Fibroblast of lung (primary cell): ENCODE measurements around the gene GJC2. TPM values are rescaled to one million over a fixed set of nuclear protein-coding genes. Genes with fewer than 3 reads are reported as not detected.
A peak's percentile ranks its signal among the peaks of the same experiment; 100 is the strongest.

ENCODE experiments used
- DNase-seq, 2 donors: peaks; one replicate each; pipeline versions ENCODE4 v3.0.0 to v3.0.0-alpha.2; 2010; ENCODE audit warnings: low read depth in 2 of 2
- H2AFZ ChIP-seq: 2 replicates; pipeline ENCODE4 v1.5.1; 2012; ENCODE audit warnings: low read length, control low read depth, inconsistent platforms
- H3K27ac ChIP-seq: 2 replicates; pipeline ENCODE4 v1.5.1; 2011; ENCODE audit warnings: low read length, control low read depth; ENCODE audit not compliant: insufficient read depth
- H3K27me3 ChIP-seq: 2 replicates; pipeline ENCODE4 v1.5.1; 2011; ENCODE audit warnings: mild to moderate bottlenecking, low read length; ENCODE audit not compliant: control insufficient read depth, insufficient read depth
- H3K36me3 ChIP-seq: 2 replicates; pipeline ENCODE4 v1.5.1; 2011; ENCODE audit warnings: low read length; ENCODE audit not compliant: control insufficient read depth, insufficient read depth
- H3K4me1 ChIP-seq: 2 replicates; pipeline ENCODE4 v1.5.1; 2011; ENCODE audit warnings: low read length; ENCODE audit not compliant: control insufficient read depth, insufficient read depth; ENCODE audit errors: extremely low read depth
- H3K4me2 ChIP-seq: 2 replicates; pipeline ENCODE4 v1.5.1; 2011; ENCODE audit warnings: low read length, control low read depth; ENCODE audit not compliant: insufficient read depth; ENCODE audit errors: extremely low read depth
- H3K4me3 ChIP-seq, 4 experiments: fragments of 200-600 bp in 1 of 4; sonication (generic) in 1 of 4; replicated peaks in 1 of 4; 2 replicates each; pipeline ENCODE4 v1.5.1; 2011 to 2016; ENCODE audit warnings: low read length in 4 of 4, low read depth in 3 of 4, mild to moderate bottlenecking in 3 of 4, control low read depth in 2 of 4, inconsistent platforms in 1 of 4, mixed read lengths in 1 of 4; ENCODE audit not compliant: insufficient read depth in 1 of 4; ENCODE audit errors: control extremely low read depth in 1 of 4
- H3K79me2 ChIP-seq: 2 replicates; pipeline ENCODE4 v1.5.1; 2012; ENCODE audit warnings: mild to moderate bottlenecking, low read length, inconsistent platforms; ENCODE audit not compliant: control insufficient read depth, insufficient read depth
- H3K9ac ChIP-seq: 2 replicates; pipeline ENCODE4 v1.5.1; 2011; ENCODE audit warnings: mild to moderate bottlenecking, low read length, control low read depth; ENCODE audit not compliant: insufficient read depth
- H3K9me3 ChIP-seq: 2 replicates; pipeline ENCODE4 v1.5.1; 2012; ENCODE audit warnings: low read depth, low read length; ENCODE audit not compliant: control insufficient read depth, insufficient read depth
- H4K20me1 ChIP-seq: 2 replicates; pipeline ENCODE4 v1.5.1; 2011; ENCODE audit warnings: low read length; ENCODE audit not compliant: control insufficient read depth, insufficient read depth; ENCODE audit errors: extremely low read depth
- CTCF ChIP-seq, 2 donors: IDR thresholded peaks in 1 of 2; conservative IDR thresholded peaks in 1 of 2; 1 replicate in 1 of 2; 2 replicates in 1 of 2; pipeline ENCODE4 v1.5.1; 2011 to 2012; ENCODE audit warnings: low read length in 2 of 2, control low read depth in 1 of 2, inconsistent platforms in 1 of 2, low read depth in 1 of 2, mild to moderate bottlenecking in 1 of 2
- EZH2 ChIP-seq: IDR thresholded peaks from 2 replicates; pipeline ENCODE4 v1.5.1; 2012; ENCODE audit warnings: low read length, control low read depth, mild to moderate bottlenecking; ENCODE audit errors: missing control alignments
- polyA plus RNA-seq, 2 donors: library from polyadenylated mRNA; depleted of rRNA in 1 of 2; stranded (reverse) in 1 of 2; unstranded in 1 of 2; fragments of >200 nt; gene quantifications; 2 replicates each; pipeline ENCODE4 v1.2.1, GENCODE V29; 2011 to 2012; ENCODE audit warnings: missing spikeins in 1 of 2
- total RNA-seq: library from RNA; depleted of rRNA; stranded (reverse); fragments of >200 nt; gene quantifications from 2 replicates; pipeline ENCODE4 v1.2.1, GENCODE V29; 2014

GJC2 gene
- total and polyA plus RNA-seq, 2 donors (not counting 1 experiment from before 2014, with no cell fraction given): 1.4 to 13.4 TPM

- Histone ChIP-seq H2AFZ (no peak overlapping the region), H3K9me3 (no peaks in the 10 kb centered on the region), H3K27ac (peak overlapping the region; percentile 65), H3K4me2 (no peak overlapping the region), H3K4me1 (peaks cover 34% of the 10 kb centered on the region), H3K27me3 (no peaks in the 10 kb centered on the region), H3K9ac (no peak overlapping the region), H3K79me2 (peaks cover 61% of the 10 kb centered on the region), H4K20me1 (no peaks in the 10 kb centered on the region), H3K4me3 (no peak overlapping the region), H3K36me3 (peaks cover 16% of the 10 kb centered on the region)
- DNase-seq: no peak
- TF ChIP-seq EZH2 (no peak), CTCF (conservative IDR thresholded peaks at IDR 0.05 in 1 of 2, IDR thresholded peaks at IDR 0.05 in 1 of 2; ENCODE audit: low read depth in 1 of 2, low read length in 2 of 2) (no peak)
Observed at GRCh38 chr1:228147768-228148167, 2.0 kb upstream of the GJC2 start.

GRCh38 chr1:228148196-228148861 is 1.4 kb upstream of the GJC2 start:
- no peak for DNase-seq
- Histone ChIP-seq H3K4me3 (no peak overlapping the region), H3K4me2 (no peak overlapping the region), H3K79me2 (peaks cover 55% of the 10 kb centered on the region), H3K27me3 (no peaks in the 10 kb centered on the region), H3K4me1 (peaks cover 34% of the 10 kb centered on the region), H3K9me3 (no peaks in the 10 kb centered on the region), H3K27ac (peak overlapping the region; percentile 65), H4K20me1 (no peaks in the 10 kb centered on the region), H2AFZ (no peak overlapping the region), H3K36me3 (peaks cover 16% of the 10 kb centered on the region), H3K9ac (no peak overlapping the region)
- no peak for TF ChIP-seq EZH2

- H3K4me2 ChIP-seq: peak overlapping the region; percentile 25
- H4K20me1 ChIP-seq: no peaks in the 10 kb centered on the region
- H3K79me2 ChIP-seq: peaks cover 48% of the 10 kb centered on the region
Observed at GRCh38 chr1:228148935-228149405, 760 bp upstream of the GJC2 start.

More at GRCh38 chr1:228148935-228149405, 760 bp upstream of the GJC2 start:
- Histone ChIP-seq H3K27ac (peak overlapping the region; percentile 65), H3K36me3 (peaks cover 16% of the 10 kb centered on the region), H2AFZ (no peak overlapping the region), H3K9me3 (no peaks in the 10 kb centered on the region), H3K27me3 (no peaks in the 10 kb centered on the region), H3K9ac (peak overlapping the region; percentile 44), H3K4me1 (peaks cover 34% of the 10 kb centered on the region), H3K4me3 (no peak overlapping the region)
- DNase-seq: no peak
- TF ChIP-seq CTCF (conservative IDR thresholded peaks at IDR 0.05 in 1 of 2, IDR thresholded peaks at IDR 0.05 in 1 of 2; ENCODE audit: low read depth in 1 of 2, low read length in 2 of 2) (no peak), EZH2 (no peak)
